Lower lobe of right lung (tissue), 2 donors: ENCODE measurements around the gene FAM13B. TPM values are rescaled to one million over a fixed set of nuclear protein-coding genes. Genes with fewer than 3 reads are reported as not detected.

ENCODE experiments used
- ATAC-seq, 2 donors: fragments of 200-7000 bp; cut with Tn5 transposase; one replicate each; pipeline ENCODE4 v1.9.1; 2020 to 2022; ENCODE audit warnings: mild to moderate bottlenecking in 2 of 2, moderate library complexity in 2 of 2
- DNase-seq: peaks from one replicate; pipeline ENCODE4 v3.0.0-alpha.2; 2020
- H3K27ac ChIP-seq: fragments of 200-600 bp; one replicate; pipeline ENCODE4 v1.8.0; 2022
- H3K27me3 ChIP-seq: fragments of 200-600 bp; one replicate; pipeline ENCODE4 v1.8.0; 2022; ENCODE audit warnings: low read depth
- H3K36me3 ChIP-seq: fragments of 200-600 bp; one replicate; pipeline ENCODE4 v1.8.0; 2022; ENCODE audit warnings: mild to moderate bottlenecking
- H3K4me1 ChIP-seq: fragments of 200-600 bp; one replicate; pipeline ENCODE4 v1.8.0; 2022
- H3K4me3 ChIP-seq: fragments of 200-600 bp; one replicate; pipeline ENCODE4 v1.8.0; 2022; ENCODE audit warnings: mild to moderate bottlenecking
- H3K9me3 ChIP-seq: fragments of 200-600 bp; one replicate; pipeline ENCODE4 v1.8.0; 2022
- intact Hi-C: fragments of 100-400 bp; cut with DNase I; formaldehyde crosslinking; loops from one replicate; pipeline ENCODE4 v1.11.0; 2022
- total RNA-seq: library from RNA; stranded (reverse); fragmentation: NEBNext Ultra II Directional; extraction: Animal tissue kit (Norgen Biotek cat#: 25700); gene quantifications from one replicate; pipeline ENCODE4 v1.2.1, GENCODE V29; 2021
- TF ChIP-seq, protein P1 (sequence below): fragments of 200-600 bp; IDR thresholded peaks from one replicate; pipeline ENCODE4 v1.8.0; 2022; ENCODE audit warnings: antibody characterized with exemption, mild to moderate bottlenecking
- donor health status: DM: no; HTN: yes; CAD: no; lungs with severe emphysema.

FAM13B gene
- total RNA-seq, 1 donor from 2014 or later = 42.9 TPM

DNA sequence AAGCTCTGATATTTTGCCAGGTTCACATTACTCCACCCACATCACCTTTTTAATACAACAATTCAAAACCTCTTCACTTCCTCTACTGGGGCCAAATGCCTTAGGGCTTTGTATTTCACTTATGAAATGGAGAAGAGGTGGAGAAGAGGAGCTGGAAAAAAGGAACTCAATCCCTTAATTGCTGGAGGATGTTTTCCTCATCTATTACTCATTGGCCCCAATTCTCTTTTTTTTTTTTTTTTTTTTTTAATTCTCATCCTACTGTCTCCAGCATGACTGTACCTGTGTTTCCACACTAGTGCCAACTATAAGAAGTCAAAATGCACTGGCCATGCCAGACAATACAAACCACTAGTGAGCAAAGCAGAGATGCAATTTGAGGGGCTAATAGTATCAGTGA is 20.9 kb downstream of the FAM13B start:
- TF ChIP-seq, protein P1, sequence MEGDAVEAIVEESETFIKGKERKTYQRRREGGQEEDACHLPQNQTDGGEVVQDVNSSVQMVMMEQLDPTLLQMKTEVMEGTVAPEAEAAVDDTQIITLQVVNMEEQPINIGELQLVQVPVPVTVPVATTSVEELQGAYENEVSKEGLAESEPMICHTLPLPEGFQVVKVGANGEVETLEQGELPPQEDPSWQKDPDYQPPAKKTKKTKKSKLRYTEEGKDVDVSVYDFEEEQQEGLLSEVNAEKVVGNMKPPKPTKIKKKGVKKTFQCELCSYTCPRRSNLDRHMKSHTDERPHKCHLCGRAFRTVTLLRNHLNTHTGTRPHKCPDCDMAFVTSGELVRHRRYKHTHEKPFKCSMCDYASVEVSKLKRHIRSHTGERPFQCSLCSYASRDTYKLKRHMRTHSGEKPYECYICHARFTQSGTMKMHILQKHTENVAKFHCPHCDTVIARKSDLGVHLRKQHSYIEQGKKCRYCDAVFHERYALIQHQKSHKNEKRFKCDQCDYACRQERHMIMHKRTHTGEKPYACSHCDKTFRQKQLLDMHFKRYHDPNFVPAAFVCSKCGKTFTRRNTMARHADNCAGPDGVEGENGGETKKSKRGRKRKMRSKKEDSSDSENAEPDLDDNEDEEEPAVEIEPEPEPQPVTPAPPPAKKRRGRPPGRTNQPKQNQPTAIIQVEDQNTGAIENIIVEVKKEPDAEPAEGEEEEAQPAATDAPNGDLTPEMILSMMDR = no peak
- Histone ChIP-seq H3K4me1 (no peaks in the 10 kb centered on the region), H3K9me3 (no peaks in the 10 kb centered on the region), H3K36me3 (peaks cover 71% of the 10 kb centered on the region), H3K27me3 (no peaks in the 10 kb centered on the region), H3K4me3 (no peak overlapping the region), H3K27ac (no peak overlapping the region)
- intact Hi-C loops = no loop called here
- ATAC-seq (no peak), DNase-seq (no peak)

DNA sequence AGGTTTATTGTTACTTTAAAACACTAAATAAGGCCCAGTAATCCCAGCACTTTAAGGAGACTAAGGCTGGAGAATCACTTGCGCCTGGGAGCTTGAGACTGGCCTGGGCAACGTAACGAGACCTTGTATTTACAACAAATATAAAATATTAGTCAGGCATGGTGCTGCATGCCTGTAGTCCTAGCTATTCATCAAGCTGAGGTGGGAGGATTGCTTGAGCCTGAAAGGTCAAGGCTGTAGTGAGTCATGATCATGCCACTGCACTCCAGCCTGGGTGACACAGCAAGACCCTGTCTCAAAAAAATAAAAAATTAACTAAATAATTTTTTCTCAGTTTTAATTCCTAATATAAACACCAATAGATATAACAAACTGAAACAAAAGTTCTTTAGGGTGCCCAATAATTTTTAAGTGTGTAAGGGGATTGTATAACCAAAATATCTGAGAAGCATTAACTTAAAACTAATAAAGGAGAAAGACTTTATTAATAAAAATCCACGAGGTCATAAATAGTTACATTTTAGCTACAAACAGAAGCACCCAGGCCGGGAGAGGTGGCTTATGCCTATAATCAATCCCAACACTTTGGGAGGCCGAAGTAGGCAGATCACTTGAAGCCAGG is 32.7 kb downstream of the FAM13B start:
- peaks cover 12% of the 10 kb centered on the region for H3K4me1 ChIP-seq
- intact Hi-C loops = no loop called here
- peaks cover 31% of the 10 kb centered on the region for H3K36me3 ChIP-seq
- H3K4me3 ChIP-seq = no peak overlapping the region
- DNase-seq = no peak
- ATAC-seq = peak in 1 of 2 donors; percentile 9
- H3K27me3 ChIP-seq = no peaks in the 10 kb centered on the region
- TF ChIP-seq, protein P1 = no peak
- no peaks in the 10 kb centered on the region for H3K9me3 ChIP-seq
- H3K27ac ChIP-seq = no peak overlapping the region

DNA sequence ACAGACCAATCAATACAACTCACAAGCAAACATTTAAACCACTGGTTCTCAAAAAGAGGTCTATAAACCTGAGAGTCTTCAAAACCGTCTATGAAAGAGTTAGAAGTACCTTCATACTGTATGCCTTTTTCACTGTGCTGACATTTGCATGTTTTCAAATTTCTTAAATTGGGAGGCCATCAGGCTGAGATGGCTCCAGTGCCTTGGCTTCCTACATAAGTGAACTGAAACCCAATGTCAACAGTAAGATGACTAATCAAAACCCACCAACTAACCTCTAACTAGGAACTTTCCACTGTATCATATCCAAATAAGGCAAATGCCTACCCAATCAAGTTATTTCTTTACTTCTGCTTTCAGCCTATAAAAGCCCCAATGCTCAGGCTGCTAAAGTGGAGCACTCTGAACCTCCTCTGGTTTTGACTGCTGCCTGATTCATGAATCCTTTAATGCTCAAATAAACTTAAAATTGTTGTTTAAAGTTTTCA is 35.1 kb downstream of the FAM13B start:
- Histone ChIP-seq H3K4me1 (peaks cover 18% of the 10 kb centered on the region), H3K27me3 (no peaks in the 10 kb centered on the region), H3K36me3 (peaks cover 15% of the 10 kb centered on the region), H3K27ac (no peak overlapping the region), H3K9me3 (no peaks in the 10 kb centered on the region), H3K4me3 (no peak overlapping the region)
- DNase-seq = no peak
- TF ChIP-seq, protein P1 = no peak
- intact Hi-C loops = no loop called here
- ATAC-seq = no peak

DNA sequence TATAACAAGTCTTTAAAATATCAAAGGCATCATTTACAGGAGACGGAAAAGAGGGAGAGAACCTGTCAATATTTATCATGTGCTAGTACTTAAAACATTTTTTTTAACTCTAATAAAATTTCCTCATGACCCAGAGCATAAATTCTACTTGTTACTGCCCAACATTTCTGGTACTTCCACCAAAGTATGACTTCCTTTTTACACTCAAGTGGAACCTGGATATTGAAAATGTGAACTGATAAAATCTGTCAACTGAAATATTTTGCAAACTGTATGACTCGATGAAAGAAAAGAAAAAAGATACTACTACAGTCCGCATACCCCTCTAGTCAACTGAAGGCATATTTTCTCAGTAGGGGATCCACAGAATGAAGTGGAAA is 37.1 kb downstream of the FAM13B start:
- intact Hi-C loops = no loop called here

DNA sequence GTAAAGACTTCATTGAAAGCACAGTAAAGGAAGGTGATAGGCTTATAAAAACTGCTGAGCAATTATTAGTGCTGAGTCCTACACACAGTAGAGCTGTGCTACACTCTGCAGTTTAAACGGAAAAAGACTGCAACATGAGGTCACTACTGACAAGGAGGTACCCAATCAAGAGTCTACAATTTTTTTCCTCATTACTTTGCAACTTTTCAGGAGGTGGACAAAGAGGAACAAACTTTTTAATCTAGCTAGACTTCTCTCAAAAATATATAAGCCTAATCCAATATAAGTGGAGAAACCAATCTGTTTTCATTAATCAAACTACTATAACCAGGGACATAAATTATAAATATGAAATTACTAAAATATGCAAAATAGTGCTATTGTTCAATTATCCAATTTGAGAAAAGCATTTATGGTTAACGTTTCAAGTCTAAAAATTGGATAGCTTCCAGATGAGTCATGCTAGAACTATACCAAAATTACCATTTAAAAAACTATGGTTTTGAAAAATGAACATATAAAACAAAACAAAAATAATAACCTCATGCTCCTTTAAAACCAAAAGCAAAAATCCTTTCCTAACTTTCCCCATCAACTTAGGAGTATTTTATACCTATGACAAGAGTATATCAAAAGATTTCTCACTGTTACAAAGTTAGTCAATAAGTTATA is 37.7 kb downstream of the FAM13B start:
- Histone ChIP-seq H3K9me3 (no peaks in the 10 kb centered on the region), H3K36me3 (peaks cover 9% of the 10 kb centered on the region), H3K4me1 (peaks cover 18% of the 10 kb centered on the region), H3K27me3 (no peaks in the 10 kb centered on the region), H3K4me3 (no peak overlapping the region), H3K27ac (no peak overlapping the region)
- intact Hi-C loops = no loop called here
- DNase-seq (no peak), ATAC-seq (peak; percentile 67)
- TF ChIP-seq, protein P1 = no peak

More for the DNA sequence above, 37.1 kb downstream of the FAM13B start:
- no peak for DNase-seq
- Histone ChIP-seq H3K4me1 (peaks cover 18% of the 10 kb centered on the region), H3K4me3 (no peak overlapping the region), H3K9me3 (no peaks in the 10 kb centered on the region), H3K27me3 (no peaks in the 10 kb centered on the region), H3K36me3 (peaks cover 10% of the 10 kb centered on the region), H3K27ac (no peak overlapping the region)
- TF ChIP-seq, protein P1 = no peak
- no peak for ATAC-seq
